ENCODE results near the gene RFX1.

GRCh38 chr19:13914777-13915176, 91.3 kb downstream of the RFX1 start:
- TF ChIP-seq CREB1 (IDR thresholded peaks at IDR 0.05; ENCODE audit: low read depth): no peak
- TF ChIP-seq TAF1 (IDR thresholded peaks at IDR 0.05; ENCODE audit: low read depth): no peak
- no peak for TF ChIP-seq NFIC (IDR thresholded peaks at IDR 0.05)
- no peak for TF ChIP-seq TCF12 (IDR thresholded peaks at IDR 0.05; ENCODE audit: low read depth)
- TF ChIP-seq MAX (IDR thresholded peaks at IDR 0.05): no peak

All from Ishikawa (cell line).